OCI-LY7 (cell line): ENCODE measurements around the gene CLEC4C.

Experiments used
- EZH2phosphoT487 ChIP-seq: fragments of 200-600 bp; sonication (generic); IDR thresholded peaks from 2 replicates; pipeline ENCODE4 v1.6.1; 2018; ENCODE audit warnings: low read depth, borderline replicate concordance, mild to moderate bottlenecking, mixed run types, antibody characterized with exemption, low read length, moderate library complexity, mixed read lengths
- TF ChIP-seq, protein P1 (sequence below): fragments of 200-600 bp; sonication (generic); conservative IDR thresholded peaks from 2 replicates; pipeline ENCODE4 v1.5.1; 2014; ENCODE audit warnings: mild to moderate bottlenecking, antibody characterized with exemption, low read length, moderate library complexity, mixed read lengths

- TF ChIP-seq, protein P1, sequence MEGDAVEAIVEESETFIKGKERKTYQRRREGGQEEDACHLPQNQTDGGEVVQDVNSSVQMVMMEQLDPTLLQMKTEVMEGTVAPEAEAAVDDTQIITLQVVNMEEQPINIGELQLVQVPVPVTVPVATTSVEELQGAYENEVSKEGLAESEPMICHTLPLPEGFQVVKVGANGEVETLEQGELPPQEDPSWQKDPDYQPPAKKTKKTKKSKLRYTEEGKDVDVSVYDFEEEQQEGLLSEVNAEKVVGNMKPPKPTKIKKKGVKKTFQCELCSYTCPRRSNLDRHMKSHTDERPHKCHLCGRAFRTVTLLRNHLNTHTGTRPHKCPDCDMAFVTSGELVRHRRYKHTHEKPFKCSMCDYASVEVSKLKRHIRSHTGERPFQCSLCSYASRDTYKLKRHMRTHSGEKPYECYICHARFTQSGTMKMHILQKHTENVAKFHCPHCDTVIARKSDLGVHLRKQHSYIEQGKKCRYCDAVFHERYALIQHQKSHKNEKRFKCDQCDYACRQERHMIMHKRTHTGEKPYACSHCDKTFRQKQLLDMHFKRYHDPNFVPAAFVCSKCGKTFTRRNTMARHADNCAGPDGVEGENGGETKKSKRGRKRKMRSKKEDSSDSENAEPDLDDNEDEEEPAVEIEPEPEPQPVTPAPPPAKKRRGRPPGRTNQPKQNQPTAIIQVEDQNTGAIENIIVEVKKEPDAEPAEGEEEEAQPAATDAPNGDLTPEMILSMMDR: no peak
- TF ChIP-seq EZH2phosphoT487: no peak
These were observed 15.7 kb downstream of the CLEC4C start for GRCh38 chr12:7731486-7731885.
